Measurements from ENCODE around the gene MEF2D.

The MEF2D gene

GRCh38 chr1:156500543-156500792, at the start of gene MEF2D:
Gene MEF2D (minus strand): TSS chr1:156500775. CDS start chr1:156483292, 17,483 bp downstream.
- no peaks in the 10 kb centered on the region for H3K27me3 ChIP-seq (ENCODE audit: control insufficient read depth, low read length)
- H4K20me1 ChIP-seq (ENCODE audit: control insufficient read depth, insufficient read depth, low read depth, low read length), result 0 out of 2 replicates have a peak, but pooled peaks cover 4% of the 10 kb centered on the region
- no peaks in the 10 kb centered on the region for H3K9me3 ChIP-seq (ENCODE audit: control insufficient read depth, insufficient read depth, low read length)
- H3K4me1 ChIP-seq (ENCODE audit: control insufficient read depth, low read length), result peaks cover 74% of the 10 kb centered on the region
- no peak for TF ChIP-seq EZH2phosphoT487 (IDR thresholded peaks at IDR 0.05; ENCODE audit: borderline replicate concordance, low read length)
- TF ChIP-seq, protein P1, sequence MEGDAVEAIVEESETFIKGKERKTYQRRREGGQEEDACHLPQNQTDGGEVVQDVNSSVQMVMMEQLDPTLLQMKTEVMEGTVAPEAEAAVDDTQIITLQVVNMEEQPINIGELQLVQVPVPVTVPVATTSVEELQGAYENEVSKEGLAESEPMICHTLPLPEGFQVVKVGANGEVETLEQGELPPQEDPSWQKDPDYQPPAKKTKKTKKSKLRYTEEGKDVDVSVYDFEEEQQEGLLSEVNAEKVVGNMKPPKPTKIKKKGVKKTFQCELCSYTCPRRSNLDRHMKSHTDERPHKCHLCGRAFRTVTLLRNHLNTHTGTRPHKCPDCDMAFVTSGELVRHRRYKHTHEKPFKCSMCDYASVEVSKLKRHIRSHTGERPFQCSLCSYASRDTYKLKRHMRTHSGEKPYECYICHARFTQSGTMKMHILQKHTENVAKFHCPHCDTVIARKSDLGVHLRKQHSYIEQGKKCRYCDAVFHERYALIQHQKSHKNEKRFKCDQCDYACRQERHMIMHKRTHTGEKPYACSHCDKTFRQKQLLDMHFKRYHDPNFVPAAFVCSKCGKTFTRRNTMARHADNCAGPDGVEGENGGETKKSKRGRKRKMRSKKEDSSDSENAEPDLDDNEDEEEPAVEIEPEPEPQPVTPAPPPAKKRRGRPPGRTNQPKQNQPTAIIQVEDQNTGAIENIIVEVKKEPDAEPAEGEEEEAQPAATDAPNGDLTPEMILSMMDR (IDR thresholded peaks at IDR 0.05; ENCODE audit: low read depth, low read length, poor library complexity, severe bottlenecking), result no peak
- H3K4me2 ChIP-seq (ENCODE audit: low read length), result peak within 1 kb of the TSS; percentile 99
- peaks cover 17% of the 10 kb centered on the region for H3F3A ChIP-seq (ENCODE audit: control insufficient read depth, insufficient read depth)
- peak within 1 kb of the TSS; percentile 97 for H3K27ac ChIP-seq (ENCODE audit: low read depth, low read length)
- no peaks in the 10 kb centered on the region for H3K9me2 ChIP-seq (replicated peaks; ENCODE audit: control insufficient read depth, low read length)
- H3K4me3 ChIP-seq (ENCODE audit: low read length), result peak within 1 kb of the TSS; percentile 87
- H3K36me3 ChIP-seq (ENCODE audit: control insufficient read depth, low read length), result peaks cover 55% of the 10 kb centered on the region
- H3K79me2 ChIP-seq (ENCODE audit: control insufficient read depth, low read length), result peaks cover 60% of the 10 kb centered on the region

DNA sequence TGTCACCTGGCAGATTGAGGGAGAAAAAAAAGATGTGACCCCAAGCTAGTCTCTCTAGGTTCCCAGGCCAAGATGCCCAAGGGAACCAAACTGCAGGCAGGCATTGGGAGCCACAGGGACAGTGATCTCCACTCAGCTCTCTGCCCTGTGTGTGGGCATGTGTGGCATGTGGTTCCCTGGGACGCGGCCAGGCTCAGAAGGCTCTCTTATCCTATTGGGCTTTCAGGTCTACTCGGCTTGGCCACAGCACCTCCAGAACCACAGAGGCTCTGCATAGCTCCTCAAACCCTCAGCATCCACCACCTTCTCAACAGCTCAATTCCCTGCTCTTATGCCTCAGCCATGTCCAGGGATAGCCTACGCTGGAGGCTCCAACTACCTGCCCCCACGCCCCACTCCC, 49.8 kb upstream of the MEF2D start:
- no peak overlapping the region for H3K4me3 ChIP-seq (ENCODE audit: low read length)
- peaks cover 51% of the 10 kb centered on the region for H3K4me1 ChIP-seq (ENCODE audit: control insufficient read depth, low read length)
- H3F3A ChIP-seq (ENCODE audit: control insufficient read depth, insufficient read depth), result no peaks in the 10 kb centered on the region
- TF ChIP-seq, protein P1 (IDR thresholded peaks at IDR 0.05; ENCODE audit: low read depth, low read length, poor library complexity, severe bottlenecking), result no peak
- TF ChIP-seq EZH2phosphoT487 (IDR thresholded peaks at IDR 0.05; ENCODE audit: borderline replicate concordance, low read length), result no peak
- no peaks in the 10 kb centered on the region for H3K79me2 ChIP-seq (ENCODE audit: control insufficient read depth, low read length)
- no peaks in the 10 kb centered on the region for H3K9me2 ChIP-seq (replicated peaks; ENCODE audit: control insufficient read depth, low read length)
- no peaks in the 10 kb centered on the region for H3K27me3 ChIP-seq (ENCODE audit: control insufficient read depth, low read length)
- no peaks in the 10 kb centered on the region for H4K20me1 ChIP-seq (ENCODE audit: control insufficient read depth, insufficient read depth, low read depth, low read length)
- H3K27ac ChIP-seq (ENCODE audit: low read depth, low read length), result no peak overlapping the region
- H3K36me3 ChIP-seq (ENCODE audit: control insufficient read depth, low read length), result peaks cover 31% of the 10 kb centered on the region
- H3K4me2 ChIP-seq (ENCODE audit: low read length), result no peak overlapping the region
- H3K9me3 ChIP-seq (ENCODE audit: control insufficient read depth, insufficient read depth, low read length), result no peaks in the 10 kb centered on the region

DNA sequence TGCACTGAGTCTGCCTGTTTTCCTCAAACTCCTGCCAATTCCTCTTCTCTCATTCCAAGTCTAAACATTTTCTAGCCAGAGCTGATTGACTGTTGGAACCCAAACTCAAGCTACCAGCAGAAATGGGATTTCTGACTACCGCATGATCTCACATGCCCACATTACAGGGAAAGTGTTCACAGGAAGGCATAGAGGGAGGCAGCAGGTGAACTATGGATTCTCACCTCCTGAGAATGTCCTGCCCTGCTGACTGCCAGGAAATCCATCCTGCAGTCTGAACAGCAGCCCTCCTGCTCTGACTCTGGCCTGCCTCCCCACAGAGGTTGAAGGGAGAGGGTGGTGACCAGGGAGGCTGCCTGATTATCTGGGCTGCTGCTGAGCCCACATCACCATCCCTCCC, 49.3 kb upstream of the MEF2D start:
- H4K20me1 ChIP-seq (ENCODE audit: control insufficient read depth, insufficient read depth, low read depth, low read length), result no peaks in the 10 kb centered on the region
- H3F3A ChIP-seq (ENCODE audit: control insufficient read depth, insufficient read depth), result no peaks in the 10 kb centered on the region
- no peaks in the 10 kb centered on the region for H3K9me3 ChIP-seq (ENCODE audit: control insufficient read depth, insufficient read depth, low read length)
- H3K36me3 ChIP-seq (ENCODE audit: control insufficient read depth, low read length), result peaks cover 31% of the 10 kb centered on the region
- no peak overlapping the region for H3K27ac ChIP-seq (ENCODE audit: low read depth, low read length)
- no peak for TF ChIP-seq EZH2phosphoT487 (IDR thresholded peaks at IDR 0.05; ENCODE audit: borderline replicate concordance, low read length)
- TF ChIP-seq, protein P1 (IDR thresholded peaks at IDR 0.05; ENCODE audit: low read depth, low read length, poor library complexity, severe bottlenecking), result no peak
- no peaks in the 10 kb centered on the region for H3K9me2 ChIP-seq (replicated peaks; ENCODE audit: control insufficient read depth, low read length)
- H3K4me2 ChIP-seq (ENCODE audit: low read length), result no peak overlapping the region
- H3K4me1 ChIP-seq (ENCODE audit: control insufficient read depth, low read length), result peaks cover 51% of the 10 kb centered on the region
- no peaks in the 10 kb centered on the region for H3K27me3 ChIP-seq (ENCODE audit: control insufficient read depth, low read length)
- H3K4me3 ChIP-seq (ENCODE audit: low read length), result no peak overlapping the region
- H3K79me2 ChIP-seq (ENCODE audit: control insufficient read depth, low read length), result no peaks in the 10 kb centered on the region

DNA sequence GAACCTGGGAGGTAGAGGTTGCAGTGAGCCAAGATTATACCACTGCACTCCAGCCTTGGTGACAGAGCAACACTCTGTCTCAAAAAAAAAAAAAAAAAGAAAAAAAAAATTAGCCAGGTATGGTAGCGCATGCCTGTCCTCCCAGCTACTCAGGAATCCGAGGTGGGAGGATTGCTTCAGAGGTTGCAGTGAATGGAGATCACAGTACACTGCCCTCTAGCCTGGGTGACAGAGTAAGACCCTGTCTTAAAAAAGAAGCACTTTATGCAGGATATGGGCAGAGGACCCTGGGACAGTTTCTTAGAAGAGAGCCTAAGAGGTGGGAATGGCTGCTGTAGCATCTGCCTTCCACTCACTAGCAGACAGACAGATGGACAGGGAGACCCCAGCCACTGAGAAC, 48.8 kb upstream of the MEF2D start:
- Histone ChIP-seq H3K36me3 (ENCODE audit: control insufficient read depth, low read length) (peaks cover 31% of the 10 kb centered on the region), H3K27ac (ENCODE audit: low read depth, low read length) (no peak overlapping the region), H3K9me2 (replicated peaks; ENCODE audit: control insufficient read depth, low read length) (no peaks in the 10 kb centered on the region), H3K4me2 (ENCODE audit: low read length) (no peak overlapping the region), H4K20me1 (ENCODE audit: control insufficient read depth, insufficient read depth, low read depth, low read length) (no peaks in the 10 kb centered on the region), H3K79me2 (ENCODE audit: control insufficient read depth, low read length) (no peaks in the 10 kb centered on the region), H3K4me1 (ENCODE audit: control insufficient read depth, low read length) (peaks cover 51% of the 10 kb centered on the region), H3K27me3 (ENCODE audit: control insufficient read depth, low read length) (no peaks in the 10 kb centered on the region), H3K4me3 (ENCODE audit: low read length) (no peak overlapping the region), H3F3A (ENCODE audit: control insufficient read depth, insufficient read depth) (no peaks in the 10 kb centered on the region), H3K9me3 (ENCODE audit: control insufficient read depth, insufficient read depth, low read length) (no peaks in the 10 kb centered on the region)
- TF ChIP-seq EZH2phosphoT487 (IDR thresholded peaks at IDR 0.05; ENCODE audit: borderline replicate concordance, low read length), result no peak
- TF ChIP-seq, protein P1 (IDR thresholded peaks at IDR 0.05; ENCODE audit: low read depth, low read length, poor library complexity, severe bottlenecking), result no peak

All from DOHH2 (cell line).